H1 (cell line): ENCODE data around the gene RFTN2. TPM values are rescaled to one million over a fixed set of nuclear protein-coding genes. Genes with fewer than 3 reads are reported as not detected.

Experiments
- CTCF ChIA-PET: fragments of 300-600 bp; sonication (Branson Sonifier 250); formaldehyde crosslinking; loops from one replicate; lab custom pipeline; 2021; ENCODE audit not compliant: partially characterized antibody; lab: Charles Lee
- POLR2A ChIA-PET: fragments of 300-600 bp; sonication (Branson Sonifier 250); formaldehyde crosslinking; loops from one replicate; lab custom pipeline; 2021; ENCODE audit warnings: inconsistent platforms; ENCODE audit not compliant: partially characterized antibody; lab: Charles Lee
- DNase-seq, 2 experiments: peaks; one replicate each; pipeline versions ENCODE4 v3.0.0 to v3.0.0-alpha.2; 2010 to 2022; ENCODE audit warnings: low spot score in 2 of 2, low read depth in 1 of 2, mixed read lengths in 1 of 2
- FAIRE-seq: peaks from 2 replicates; lab custom pipeline; 2011; peaks lifted over from hg19 to GRCh38; lab: Jason Lieb, UNC
- H2AFZ ChIP-seq: 2 replicates; pipeline ENCODE4 v1.8.1; 2012; ENCODE audit warnings: low read length, inconsistent platforms
- H2AK5ac ChIP-seq: 2 replicates; pipeline ENCODE4 v1.6.1; 2013; ENCODE audit warnings: low read depth, low read length
- H2BK120ac ChIP-seq: replicated peaks from 2 replicates; pipeline ENCODE3; 2013; ENCODE audit warnings: low read depth, low read length, inconsistent platforms
- H2BK12ac ChIP-seq: 2 replicates; pipeline ENCODE4 v1.6.1; 2013; ENCODE audit warnings: low read depth, low read length
- H2BK15ac ChIP-seq: 2 replicates; pipeline ENCODE4 v1.6.1; 2013; ENCODE audit warnings: low read length
- H2BK20ac ChIP-seq: 2 replicates; pipeline ENCODE4 v1.6.1; 2013; ENCODE audit warnings: low read length
- H2BK5ac ChIP-seq: 2 replicates; pipeline ENCODE4 v1.6.1; 2013; ENCODE audit warnings: low read depth, low read length
- H3K14ac ChIP-seq: 2 replicates; pipeline ENCODE4 v1.6.1; 2013; ENCODE audit warnings: inconsistent platforms; ENCODE audit not compliant: insufficient read length
- H3K18ac ChIP-seq: 2 replicates; pipeline ENCODE4 v1.6.1; 2013; ENCODE audit warnings: low read length; ENCODE audit errors: extremely low read depth
- H3K23ac ChIP-seq: 2 replicates; pipeline ENCODE4 v1.6.1; 2013; ENCODE audit warnings: inconsistent platforms; ENCODE audit not compliant: insufficient read length
- H3K23me2 ChIP-seq: 2 replicates; pipeline ENCODE4 v1.6.1; 2013; ENCODE audit warnings: low read depth, low read length
- H3K27ac ChIP-seq: 2 replicates; pipeline ENCODE4 v1.6.1; 2011; ENCODE audit warnings: low read depth, low read length, inconsistent platforms
- H3K27me3 ChIP-seq, 4 experiments: replicated peaks in 1 of 4; 1 replicate in 1 of 4; 2 replicates in 3 of 4; pipeline versions ENCODE4 v1.6.1 to v1.8.1; 2011 to 2013; ENCODE audit warnings: low read length in 3 of 4, mild to moderate bottlenecking in 3 of 4, inconsistent platforms in 2 of 4, mixed read lengths in 2 of 4, moderate library complexity in 1 of 4; ENCODE audit not compliant: control insufficient read depth in 3 of 4, insufficient read depth in 3 of 4; ENCODE audit errors: extremely low read depth in 1 of 4
- H3K36me3 ChIP-seq, 4 experiments: 2 replicates each; pipeline versions ENCODE4 v1.6.1 to v1.8.1; 2011 to 2013; ENCODE audit warnings: mild to moderate bottlenecking in 4 of 4, low read length in 3 of 4, moderate library complexity in 2 of 4, control low read depth in 1 of 4, inconsistent platforms in 1 of 4; ENCODE audit not compliant: insufficient read depth in 4 of 4, control insufficient read depth in 2 of 4
- H3K4ac ChIP-seq: replicated peaks from 2 replicates; pipeline ENCODE3; 2013; ENCODE audit warnings: low read length, low read depth, mixed read lengths, inconsistent platforms; ENCODE audit not compliant: insufficient read length
- H3K4me1 ChIP-seq, 4 experiments: replicated peaks in 1 of 4; 1 replicate in 1 of 4; 2 replicates in 3 of 4; pipeline versions ENCODE4 v1.6.1 to v1.8.1; 2011 to 2013; ENCODE audit warnings: low read length in 3 of 4, inconsistent platforms in 2 of 4, mixed read lengths in 1 of 4; ENCODE audit not compliant: insufficient read depth in 4 of 4, control insufficient read depth in 3 of 4
- H3K4me2 ChIP-seq, 2 experiments: 2 replicates each; pipeline versions ENCODE4 v1.6.1 to v1.8.1; 2011 to 2013; ENCODE audit warnings: low read depth in 2 of 2, low read length in 2 of 2, control low read depth in 1 of 2, inconsistent platforms in 1 of 2, mild to moderate bottlenecking in 1 of 2; ENCODE audit not compliant: insufficient read depth in 1 of 2
- H3K4me3 ChIP-seq, 4 experiments: fragments of 200-600, 300-600 bp in 1 of 4; sonication (generic), shearing (Covaris generic), sonication (Bioruptor Twin) in 1 of 4; 2 replicates each; pipeline versions ENCODE4 v1.5.1 to v1.8.1; 2011 to 2016; ENCODE audit warnings: low read length in 4 of 4, low read depth in 3 of 4, control low read depth in 2 of 4, inconsistent platforms in 2 of 4, mild to moderate bottlenecking in 2 of 4, mixed read lengths in 1 of 4, moderate library complexity in 1 of 4; ENCODE audit not compliant: insufficient read depth in 2 of 4; ENCODE audit errors: extremely low read depth in 1 of 4
- H3K56ac ChIP-seq: replicated peaks from 2 replicates; pipeline ENCODE3; 2013; ENCODE audit warnings: low read depth, mild to moderate bottlenecking, mixed read lengths, low read length, inconsistent platforms; ENCODE audit not compliant: insufficient read length
- H3K79me1 ChIP-seq: 2 replicates; pipeline ENCODE4 v1.6.1; 2013; ENCODE audit warnings: low read depth, low read length, control low read depth
- H3K79me2 ChIP-seq, 2 experiments: 2 replicates each; pipeline versions ENCODE4 v1.6.1 to v1.8.1; 2012 to 2013; ENCODE audit warnings: low read length in 2 of 2, mild to moderate bottlenecking in 2 of 2, inconsistent platforms in 1 of 2; ENCODE audit not compliant: insufficient read depth in 2 of 2, control insufficient read depth in 1 of 2
- H3K9ac ChIP-seq, 4 experiments: replicated peaks in 1 of 4; 1 replicate in 1 of 4; 2 replicates in 3 of 4; pipeline versions ENCODE4 v1.6.1 to v1.8.1; 2011 to 2013; ENCODE audit warnings: low read depth in 3 of 4, low read length in 3 of 4, control low read depth in 2 of 4, mild to moderate bottlenecking in 2 of 4, moderate library complexity in 2 of 4, inconsistent platforms in 1 of 4; ENCODE audit errors: extremely low read depth in 1 of 4
- H3K9me3 ChIP-seq, 2 experiments: 2 replicates each; pipeline versions ENCODE4 v1.6.1 to v1.8.1; 2012 to 2013; ENCODE audit warnings: mild to moderate bottlenecking in 2 of 2, moderate library complexity in 2 of 2, control low read depth in 1 of 2, inconsistent platforms in 1 of 2, low read depth in 1 of 2, low read length in 1 of 2, mixed read lengths in 1 of 2; ENCODE audit not compliant: insufficient read depth in 2 of 2
- H4K20me1 ChIP-seq, 2 experiments: replicated peaks in 1 of 2; 2 replicates each; pipeline versions ENCODE3 to v1.8.1; 2011 to 2013; ENCODE audit warnings: inconsistent platforms in 2 of 2, low read length in 2 of 2, mild to moderate bottlenecking in 1 of 2; ENCODE audit not compliant: insufficient read depth in 2 of 2, control insufficient read depth in 1 of 2
- H4K5ac ChIP-seq: 2 replicates; pipeline ENCODE4 v1.6.1; 2013; ENCODE audit warnings: low read length, low read depth, mixed read lengths, inconsistent platforms; ENCODE audit not compliant: insufficient read length
- H4K8ac ChIP-seq: 2 replicates; pipeline ENCODE4 v1.8.0; 2013; ENCODE audit warnings: mild to moderate bottlenecking, moderate library complexity, low read length, inconsistent platforms; ENCODE audit not compliant: insufficient read depth; ENCODE audit errors: extremely low read depth
- H4K91ac ChIP-seq: replicated peaks from 2 replicates; pipeline ENCODE3; 2013; ENCODE audit warnings: low read length, mixed read lengths, inconsistent platforms; ENCODE audit not compliant: insufficient read length
- GABPA ChIP-seq: IDR thresholded peaks from 2 replicates; pipeline ENCODE4 v1.6.1; 2011; ENCODE audit warnings: mild to moderate bottlenecking, low read length, moderate library complexity, borderline replicate concordance; ENCODE audit not compliant: insufficient read depth
- RAD21 ChIP-seq, 2 experiments: IDR thresholded peaks in 1 of 2; conservative IDR thresholded peaks in 1 of 2; 2 replicates each; pipeline ENCODE4 v1.6.1; 2011; ENCODE audit warnings: low read depth in 2 of 2, low read length in 2 of 2, improper control_type of control experiment in 1 of 2, inconsistent platforms in 1 of 2, mild to moderate bottlenecking in 1 of 2, moderate library complexity in 1 of 2
- WGBS, 2 experiments: shearing (Covaris generic) in 1 of 2; methylation state at CpG; one replicate each; pipeline versions ENCODE4 v1.1.6 to v1.1.7; 2013 to 2015; ENCODE audit warnings: low lambda C conversion rate in 2 of 2, mixed read lengths in 2 of 2, inconsistent platforms in 1 of 2, low coverage in 1 of 2, missing lambda C conversion rate in 1 of 2; ENCODE audit not compliant: insufficient replicate concordance in 2 of 2, insufficient coverage in 1 of 2, insufficient read length in 1 of 2; ENCODE audit errors: extremely low coverage in 1 of 2, missing lambda C conversion rate in 1 of 2; 5-methylcytosine and 5-hydroxymethylcytosine counted together
- polyA plus RNA-seq, 7 experiments: library from polyadenylated mRNA; depleted of rRNA in 3 of 7; stranded (reverse) in 5 of 7; unstranded in 2 of 7; fragments of >200 nt in 5 of 7; fragments of 200-250 nt in 2 of 7; gene quantifications; 1 replicate in 5 of 7; 2 replicates in 1 of 7; 4 replicates in 1 of 7; pipeline versions ENCODE4 v1.2.1 to v1.2.3, GENCODE V29; 2011 to 2013; ENCODE audit warnings: missing spikeins in 2 of 7, mixed read lengths in 2 of 7
- total RNA-seq: library from RNA; stranded (reverse); fragmentation: NEBNext Ultra II Directional; extraction: Animal tissue kit (Norgen Biotek cat#: 25700); gene quantifications from 2 replicates; pipeline ENCODE4 v1.2.1, GENCODE V29; 2021
- TF ChIP-seq, protein P1 (sequence below), 3 experiments: IDR thresholded peaks; 1 replicate in 2 of 3; 2 replicates in 1 of 3; pipeline versions ENCODE4 v1.5.1 to v1.6.1; 2011; ENCODE audit warnings: low read length in 3 of 3, mild to moderate bottlenecking in 3 of 3, inconsistent platforms in 2 of 3, low read depth in 1 of 3, moderate library complexity in 1 of 3; ENCODE audit not compliant: insufficient read depth in 1 of 3; ENCODE audit errors: control extremely low read depth in 1 of 3

Gene RFTN2
- total and polyA plus RNA-seq, 2 of the 8 experiments (the other 6 are each of a cell fraction or from before 2014, with no cell fraction given), result 2.3 to 2.4 TPM

DNA sequence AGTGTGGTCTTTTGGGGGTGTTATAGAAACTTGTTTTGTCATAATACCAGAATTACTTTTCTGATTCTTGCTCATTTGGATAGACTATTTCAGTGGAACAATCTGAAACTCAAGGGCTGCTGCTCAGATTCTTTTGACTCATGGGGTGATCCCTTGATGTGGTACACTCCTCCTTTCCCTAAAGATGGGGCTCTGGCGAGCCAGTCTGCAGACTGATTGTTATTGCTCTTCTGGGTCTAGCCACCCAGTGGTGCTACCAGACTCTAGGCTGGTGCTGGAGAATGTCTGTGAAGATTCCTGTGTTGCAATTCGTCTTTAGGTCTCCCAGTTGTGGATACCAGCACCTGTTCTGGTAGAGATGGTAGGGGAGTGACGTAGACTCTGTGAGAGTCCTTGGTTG, 25.6 kb upstream of the RFTN2 start:
- Histone ChIP-seq H2BK5ac (no peak overlapping the region), H2AK5ac (no peak overlapping the region), H2BK12ac (no peak overlapping the region), H3K18ac (no peak overlapping the region), H3K79me2 (peaks cover 2 to 7% of the 10 kb centered on the region in 2 experiments; a peak in 3 of 4 replicates), H3K27ac (no peak overlapping the region), H4K20me1 (peaks cover 2 to 3% of the 10 kb centered on the region in 2 experiments), H2AFZ (no peak overlapping the region), H4K91ac (no peak overlapping the region), H3K14ac (no peak overlapping the region), H2BK120ac (no peak overlapping the region), H3K4me1 (no peaks in the 10 kb centered on the region; a peak in 1 of 7 replicates), H3K9me3 (peaks cover 0 to 5% of the 10 kb centered on the region in 2 experiments; a peak in 1 of 4 replicates), H3K56ac (no peak overlapping the region), H3K4ac (no peak overlapping the region), H3K4me3 (no peak overlapping the region), H3K36me3 (no peaks in the 10 kb centered on the region), H3K27me3 (no peaks in the 10 kb centered on the region; a peak in 1 of 7 replicates), H4K5ac (no peak overlapping the region), H3K79me1 (no peaks in the 10 kb centered on the region; the same call in 1 of the 2 replicates), H4K8ac (no peak overlapping the region), H3K9ac (no peak overlapping the region), H3K23me2 (peaks cover 9% of the 10 kb centered on the region), H2BK20ac (0 out of 2 replicates have a peak overlapping the region, but pooled peaks have one; percentile 43), H3K4me2 (no peak overlapping the region), H2BK15ac (no peak overlapping the region), H3K23ac (no peak overlapping the region)
- FAIRE-seq, result no peak
- WGBS, 2 experiments, result 89% methylated on average over 3 of the region's 3 CpGs; no CpG with 5 or more reads in 1 of the 2 experiments
- no peak for DNase-seq
- TF ChIP-seq GABPA (no peak), RAD21 (IDR thresholded peaks at IDR 0.05 in 1 of 2, conservative IDR thresholded peaks at IDR 0.05 in 1 of 2; ENCODE audit: low read depth in 2 of 2, low read length in 2 of 2) (peak in 1 of 2 experiments; percentile 25; a peak in 1 of 4 replicates)
- TF ChIP-seq, protein P1, sequence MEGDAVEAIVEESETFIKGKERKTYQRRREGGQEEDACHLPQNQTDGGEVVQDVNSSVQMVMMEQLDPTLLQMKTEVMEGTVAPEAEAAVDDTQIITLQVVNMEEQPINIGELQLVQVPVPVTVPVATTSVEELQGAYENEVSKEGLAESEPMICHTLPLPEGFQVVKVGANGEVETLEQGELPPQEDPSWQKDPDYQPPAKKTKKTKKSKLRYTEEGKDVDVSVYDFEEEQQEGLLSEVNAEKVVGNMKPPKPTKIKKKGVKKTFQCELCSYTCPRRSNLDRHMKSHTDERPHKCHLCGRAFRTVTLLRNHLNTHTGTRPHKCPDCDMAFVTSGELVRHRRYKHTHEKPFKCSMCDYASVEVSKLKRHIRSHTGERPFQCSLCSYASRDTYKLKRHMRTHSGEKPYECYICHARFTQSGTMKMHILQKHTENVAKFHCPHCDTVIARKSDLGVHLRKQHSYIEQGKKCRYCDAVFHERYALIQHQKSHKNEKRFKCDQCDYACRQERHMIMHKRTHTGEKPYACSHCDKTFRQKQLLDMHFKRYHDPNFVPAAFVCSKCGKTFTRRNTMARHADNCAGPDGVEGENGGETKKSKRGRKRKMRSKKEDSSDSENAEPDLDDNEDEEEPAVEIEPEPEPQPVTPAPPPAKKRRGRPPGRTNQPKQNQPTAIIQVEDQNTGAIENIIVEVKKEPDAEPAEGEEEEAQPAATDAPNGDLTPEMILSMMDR (IDR thresholded peaks at IDR 0.05; ENCODE audit: control extremely low read depth in 1 of 3, insufficient read depth in 1 of 3, low read depth in 1 of 3, low read length in 3 of 3), result peak in 1 of 3 experiments; percentile 2; a peak in 1 of 4 replicates
- POLR2A ChIA-PET, result interaction anchor here (0.6 to 0.9 kb wide), 2 partner anchors 21 to 175 kb away, joined by 3 read pairs; no protein-coding TSS in a partner anchor
- CTCF ChIA-PET, result interaction anchor here (1.2 kb wide), 1 partner anchor 101 kb away, joined by 4 read pairs; no protein-coding TSS in a partner anchor
